Measurements from ENCODE around the gene SMAD6.

DNA sequence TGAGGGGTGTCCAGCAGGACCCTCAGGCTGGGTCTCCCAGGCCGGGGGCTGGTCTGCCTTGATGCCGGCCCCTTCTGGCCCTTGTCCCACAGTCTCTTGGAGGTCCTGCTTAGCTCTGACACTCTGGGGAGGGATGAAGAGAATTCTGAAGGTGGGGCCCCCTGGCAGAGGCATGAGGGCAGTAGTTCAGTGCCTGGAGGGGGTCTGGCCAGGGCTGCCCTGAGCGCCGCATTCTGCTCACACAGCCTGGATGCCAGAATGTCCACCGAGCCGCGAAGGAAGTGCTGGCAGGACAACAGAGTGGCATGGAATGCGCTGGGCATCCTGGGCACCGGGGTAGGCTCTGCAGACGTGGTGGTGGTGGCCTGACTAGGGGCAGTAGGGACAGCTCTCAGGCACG, 55.5 kb downstream of the SMAD6 start:
- TF ChIP-seq CTCF (IDR thresholded peaks at IDR 0.05): no peak
- no peak for TF ChIP-seq POLR2A (IDR thresholded peaks at IDR 0.05)

Measured in body of pancreas (tissue), 4 donors.